Activated gamma-delta T cell treated with Interleukin-2 at 50 U/mL for 16 hours (primary cell): ENCODE measurements around the gene DNER.

Experiments
- DNase-seq: peaks from one replicate; pipeline ENCODE4 v3.0.0-alpha.2; 2020

Gene DNER

DNA sequence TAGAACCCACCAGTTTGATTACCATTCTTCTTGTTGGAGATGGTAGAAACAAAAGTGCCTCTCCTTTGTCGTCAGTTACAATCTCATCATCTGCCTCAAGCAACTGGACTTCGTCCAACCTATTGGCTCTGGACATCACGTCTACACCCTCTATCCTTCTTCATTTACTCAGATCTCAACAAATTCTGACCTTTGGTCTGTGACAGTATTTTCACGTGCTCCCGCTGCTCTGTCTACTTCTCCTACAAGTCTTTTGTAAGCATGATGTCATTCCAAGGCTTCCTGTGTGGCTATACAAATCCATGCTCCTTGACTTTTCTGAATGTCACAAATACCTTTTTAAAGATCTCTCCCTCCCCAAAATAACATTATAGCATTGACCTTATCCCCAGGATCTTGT is 400.2 kb downstream of the DNER start:
- DNase-seq: no peak

- no peak for DNase-seq
Observed at GRCh38 chr2:229313591-229313990, 400.8 kb downstream of the DNER start.
